GM19240 (cell line): ENCODE data around the gene PRTFDC1.

Experiments
- DNase-seq: peaks from one replicate; pipeline ENCODE4 v3.0.0; 2011; ENCODE audit warnings: low spot score; ENCODE audit not compliant: insufficient read length

Gene PRTFDC1

GRCh38 chr10:24904824-24905223, 47.6 kb downstream of the PRTFDC1 start:
- no peak for DNase-seq

GRCh38 chr10:24902400-24902728, 50.0 kb downstream of the PRTFDC1 start:
- DNase-seq, result no peak

DNA sequence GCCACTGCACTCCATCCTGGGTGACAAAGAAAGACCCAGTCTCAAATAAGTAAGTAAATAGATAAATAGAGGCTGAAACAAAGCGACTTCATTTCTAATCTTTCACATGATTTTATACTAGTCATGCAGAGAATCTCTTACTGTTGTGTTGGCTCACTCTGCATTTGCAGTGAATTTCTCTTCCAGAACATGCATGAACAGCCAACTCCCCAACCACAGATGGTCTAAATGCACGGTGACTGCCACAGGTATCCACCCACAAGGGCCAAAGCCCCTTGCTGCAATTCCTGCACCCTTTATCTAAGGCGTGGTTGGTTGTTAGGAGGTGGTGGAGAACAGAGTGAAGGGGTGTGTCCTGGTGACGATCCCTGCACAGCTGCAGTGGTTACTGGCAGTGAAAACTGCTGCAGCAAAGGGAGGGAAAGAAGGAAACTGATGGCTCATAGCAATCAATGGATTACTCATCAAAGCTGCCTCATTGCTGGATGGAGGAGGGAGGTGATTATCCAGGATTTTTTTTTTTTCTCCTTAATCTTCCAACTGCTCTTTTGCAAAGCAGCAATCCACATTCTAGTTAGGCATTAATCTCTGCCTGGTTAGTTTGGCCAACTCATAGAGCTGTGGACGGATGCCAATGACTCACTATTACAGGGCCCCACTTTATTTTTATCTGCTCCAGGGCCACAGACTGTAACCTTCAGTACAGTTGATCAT, 50.6 kb downstream of the PRTFDC1 start:
- DNase-seq, result no peak

DNA sequence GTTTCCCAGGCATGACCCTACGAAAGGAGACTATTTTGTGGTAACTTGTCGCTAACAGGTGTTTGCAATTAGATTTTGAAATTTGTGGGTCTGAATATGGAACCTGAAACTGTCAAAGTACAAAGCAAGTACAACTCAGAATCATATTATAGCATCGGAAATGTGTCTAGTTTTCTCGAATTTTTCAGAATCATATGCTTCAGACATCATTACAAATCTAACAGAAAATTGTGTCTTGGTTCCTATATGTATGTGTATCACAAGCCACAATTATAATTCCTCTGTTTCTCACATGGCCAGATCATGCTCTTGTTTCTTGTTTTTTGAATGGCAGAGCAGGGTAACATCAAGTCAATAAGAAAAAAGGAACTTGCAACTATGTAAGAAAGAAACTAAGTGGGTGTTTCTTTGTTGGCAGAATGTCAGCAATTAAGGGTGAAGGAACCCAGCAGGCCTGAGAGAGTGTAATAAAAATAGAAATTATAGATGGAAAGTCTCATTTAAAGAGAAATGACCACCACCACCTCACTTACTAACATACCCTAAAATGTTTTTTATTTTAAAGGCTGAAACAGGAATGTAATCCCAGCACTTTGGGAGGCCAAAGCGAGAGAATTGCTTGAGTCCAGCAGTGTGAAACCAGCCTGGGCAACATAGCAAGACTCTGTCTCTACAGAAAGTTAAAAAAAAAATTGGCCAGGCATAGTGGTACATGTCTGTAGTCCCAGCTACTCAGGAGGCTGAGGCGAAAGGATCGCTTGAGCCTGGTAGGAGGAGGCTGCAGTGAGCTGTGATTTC, 51.3 kb downstream of the PRTFDC1 start:
- peak; percentile 50 for DNase-seq

DNA sequence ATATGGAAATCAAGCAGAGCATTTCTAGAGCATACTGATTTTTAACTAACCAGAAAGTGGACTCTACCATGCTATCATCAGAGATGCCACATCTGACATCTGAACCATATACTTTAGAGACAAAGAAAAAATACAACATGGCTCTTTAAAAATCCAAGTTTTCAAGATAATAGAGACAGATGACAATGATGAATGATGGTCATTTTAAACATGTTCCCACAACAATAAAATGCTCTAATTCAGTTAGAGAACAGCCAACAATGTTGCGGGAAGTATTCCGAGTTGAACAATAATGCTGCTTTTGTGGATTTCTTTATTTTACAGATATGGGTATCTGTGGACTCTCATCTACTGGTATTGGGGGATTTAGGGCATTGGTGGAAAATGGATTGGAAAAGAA, 52.8 kb downstream of the PRTFDC1 start:
- no peak for DNase-seq

DNA sequence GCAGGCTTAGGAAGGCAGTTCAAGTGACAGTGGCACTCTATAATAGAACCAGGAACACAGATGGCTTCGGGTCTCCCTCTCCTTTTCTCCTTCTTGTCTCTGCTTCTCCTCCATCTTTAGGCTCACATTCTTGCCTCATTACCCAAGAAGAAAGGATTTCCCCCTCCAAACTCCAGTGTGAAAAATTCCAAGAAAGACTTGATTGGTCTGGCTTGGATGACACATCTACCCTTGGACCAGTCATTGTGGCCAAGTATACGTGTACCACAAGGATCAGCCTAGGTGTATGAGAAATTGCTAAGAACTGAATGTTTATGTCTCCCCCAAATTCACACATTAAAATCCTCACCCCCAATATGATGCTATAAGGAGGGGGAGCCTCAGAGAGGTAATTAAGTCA, 53.9 kb downstream of the PRTFDC1 start:
- DNase-seq, result no peak

GRCh38 chr10:24897326-24897926, 55.0 kb downstream of the PRTFDC1 start:
- DNase-seq, result no peak

- no peak for DNase-seq
Observed at GRCh38 chr10:24894728-24895127, 57.7 kb downstream of the PRTFDC1 start.

- no peak for DNase-seq
Observed at GRCh38 chr10:24894309-24894708, 58.1 kb downstream of the PRTFDC1 start.

DNA sequence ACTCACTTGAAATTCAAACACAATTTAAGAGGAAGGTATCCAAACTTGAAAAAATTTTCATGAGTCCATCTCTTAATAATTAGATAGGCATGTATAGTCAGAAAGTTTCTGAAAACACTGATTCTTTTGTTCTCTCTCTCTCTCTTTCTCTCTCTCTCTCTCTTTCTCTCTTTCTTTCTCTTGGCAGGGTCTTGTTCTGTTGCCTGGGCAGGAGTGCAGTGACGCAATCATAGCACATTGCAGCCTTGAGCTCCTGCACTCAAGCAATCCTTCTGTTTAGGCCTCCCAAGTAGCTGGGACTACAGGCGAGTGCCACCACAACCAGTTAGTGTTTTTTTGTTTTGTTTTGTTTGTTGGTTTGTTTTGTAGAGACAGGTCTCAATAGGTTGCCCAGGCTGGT, 59.3 kb downstream of the PRTFDC1 start:
- no peak for DNase-seq

DNA sequence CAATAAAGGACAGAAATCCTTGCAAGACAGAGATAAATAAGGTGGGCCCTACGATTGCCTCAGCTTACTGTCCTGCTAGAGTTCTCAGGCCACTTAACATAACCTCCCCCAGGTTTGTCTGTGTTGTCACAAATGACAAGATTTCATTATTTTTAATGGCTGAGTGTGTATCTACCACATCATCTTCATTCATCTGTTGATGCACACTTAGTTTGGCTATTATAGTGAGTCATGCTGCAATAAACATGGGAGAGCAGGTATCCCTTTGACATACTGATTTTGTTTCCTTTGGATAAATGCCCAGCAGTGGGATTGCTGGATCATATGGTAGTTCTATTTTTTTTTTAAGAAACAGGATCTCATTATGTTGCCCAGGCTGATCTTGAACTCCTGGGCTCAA, 60.6 kb downstream of the PRTFDC1 start:
- no peak for DNase-seq

- no peak for DNase-seq
Observed at GRCh38 chr10:24889639-24890038, 62.8 kb downstream of the PRTFDC1 start.

- no peak for DNase-seq
Observed at GRCh38 chr10:24887855-24888231, 64.6 kb downstream of the PRTFDC1 start.

DNA sequence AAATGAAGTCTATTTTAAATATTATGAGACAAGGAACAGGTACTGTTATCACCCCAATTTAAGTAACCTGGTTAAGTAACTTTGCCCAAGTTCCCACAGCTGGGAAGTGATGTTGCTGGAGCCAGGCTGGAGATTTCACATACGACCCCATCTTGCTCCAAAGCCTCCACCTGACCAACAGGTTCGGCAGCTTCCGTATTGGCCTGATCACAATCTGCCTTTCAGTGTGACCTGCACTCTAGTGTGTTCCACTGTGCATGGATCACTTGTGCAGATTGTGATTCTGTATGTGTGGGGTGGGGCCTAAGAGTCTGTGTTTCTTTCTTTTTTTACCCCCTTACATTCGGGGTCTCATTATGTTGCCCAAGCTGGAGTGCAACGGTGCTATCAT, 66.1 kb downstream of the PRTFDC1 start:
- DNase-seq, result no peak

- DNase-seq, result no peak
Observed at GRCh38 chr10:24885551-24886289, 66.7 kb downstream of the PRTFDC1 start.

DNA sequence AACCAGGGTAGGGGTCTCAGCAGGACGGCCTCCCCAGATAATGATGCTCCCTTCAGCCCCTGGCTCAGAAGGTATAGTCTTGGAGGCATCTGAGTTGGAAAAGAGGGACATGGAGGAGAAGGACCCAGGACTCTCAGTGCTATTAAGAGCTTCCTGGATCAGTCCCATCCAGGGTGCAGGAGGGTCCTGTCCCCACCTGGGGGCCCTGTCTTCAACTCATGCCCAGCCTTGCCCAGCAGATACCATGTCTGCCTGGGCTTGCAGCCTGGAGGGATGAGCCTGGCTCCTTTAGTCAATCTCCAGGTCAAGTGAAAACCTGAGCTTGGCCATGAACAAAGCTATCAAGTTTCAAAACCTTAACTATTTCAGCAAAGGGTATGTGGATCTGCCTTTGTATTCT, 67.6 kb downstream of the PRTFDC1 start:
- DNase-seq, result no peak

DNA sequence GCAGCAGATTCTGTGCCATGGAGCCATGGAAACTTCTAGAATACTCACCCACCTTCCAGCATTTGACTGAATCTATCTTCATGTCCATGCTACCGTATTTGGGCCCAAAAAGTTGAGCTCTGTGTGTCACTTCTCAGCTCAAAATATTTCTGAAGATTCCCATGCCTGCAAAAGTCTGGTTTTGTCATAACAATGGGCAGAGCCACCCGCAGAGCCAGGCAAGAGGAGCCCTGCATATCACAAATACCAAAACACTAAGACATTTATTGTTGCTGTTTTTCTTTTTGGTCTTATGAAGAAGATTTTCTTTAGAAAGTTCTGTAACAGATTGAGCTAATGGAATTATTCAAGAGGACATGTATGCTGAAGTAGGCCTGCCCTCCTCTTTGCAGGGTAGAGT, 68.1 kb downstream of the PRTFDC1 start:
- DNase-seq, result no peak

- DNase-seq, result no peak
Observed at GRCh38 chr10:24883176-24883575, 69.2 kb downstream of the PRTFDC1 start.

GRCh38 chr10:24882047-24882698, 70.2 kb downstream of the PRTFDC1 start:
- no peak for DNase-seq

GRCh38 chr10:24879861-24880260, 72.5 kb downstream of the PRTFDC1 start:
- no peak for DNase-seq

DNA sequence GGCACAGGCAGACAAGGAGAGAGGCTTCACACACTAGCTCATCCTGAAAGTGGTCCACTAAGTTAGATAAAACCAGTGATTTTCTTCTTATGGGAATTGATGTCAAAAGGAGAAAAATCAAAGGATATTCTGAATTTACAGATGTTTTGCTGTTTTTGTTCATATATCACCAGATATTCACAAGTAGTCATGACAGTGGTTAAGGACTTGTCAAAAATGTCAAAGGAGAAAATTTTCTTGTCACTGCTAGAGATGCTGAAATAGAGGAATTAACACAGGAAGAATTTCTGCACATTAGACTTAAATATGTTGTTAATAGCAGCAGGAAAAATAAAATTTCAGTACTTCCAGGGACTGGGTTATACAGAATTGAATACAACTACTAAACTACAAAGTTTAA, 78.3 kb downstream of the PRTFDC1 start:
- no peak for DNase-seq

GRCh38 chr10:24873281-24873683, 79.1 kb downstream of the PRTFDC1 start:
- no peak for DNase-seq
